WTC11 (cell line): Measurements from ENCODE around the gene FSTL4. TPM values are rescaled to one million over a fixed set of nuclear protein-coding genes. Genes with fewer than 3 reads are reported as not detected.

Experiments
- ATAC-seq: fragments of 200-7000 bp; cut with Tn5 transposase; 2 replicates; pipeline ENCODE4 v1.10.0; 2021; ENCODE audit warnings: mild to moderate bottlenecking, moderate library complexity
- CTCF ChIA-PET: fragments of 300-600 bp; sonication (Branson Sonifier 250); formaldehyde crosslinking; loops from one replicate; lab custom pipeline; 2021; ENCODE audit warnings: antibody characterized with exemption; lab: Charles Lee
- POLR2A ChIA-PET: fragments of 350-600 bp; sonication (Branson Sonifier 250); formaldehyde crosslinking; loops from one replicate; lab custom pipeline; 2021; ENCODE audit warnings: antibody characterized with exemption; lab: Charles Lee
- DNase-seq: peaks from one replicate; pipeline ENCODE4 v3.0.0; 2021; ENCODE audit warnings: low spot score
- H3K27ac Mint-ChIP-seq: 2 replicates; pipeline ENCODE4 v1.8.0; 2021; ENCODE audit warnings: mixed read lengths
- H3K27me3 Mint-ChIP-seq: 2 replicates; pipeline ENCODE4 v1.8.0; 2021; ENCODE audit warnings: low read depth, mild to moderate bottlenecking, moderate library complexity, mixed read lengths
- H3K36me3 Mint-ChIP-seq: 2 replicates; pipeline ENCODE4 v1.8.0; 2021; ENCODE audit warnings: mixed read lengths
- H3K4me1 Mint-ChIP-seq: 2 replicates; pipeline ENCODE4 v1.8.0; 2022; ENCODE audit warnings: mixed read lengths
- H3K4me3 Mint-ChIP-seq: 2 replicates; pipeline ENCODE4 v1.8.0; 2021; ENCODE audit warnings: mild to moderate bottlenecking, moderate library complexity, mixed read lengths
- H3K9me3 Mint-ChIP-seq: 2 replicates; pipeline ENCODE4 v1.8.0; 2021; ENCODE audit warnings: mixed read lengths
- AR ChIP-seq: fragments of 250-450 bp; sonication (Bioruptor Pico); IDR thresholded peaks from 2 replicates; pipeline ENCODE4 v1.9.0; 2021; ENCODE audit warnings: mild to moderate bottlenecking
- ATF2 ChIP-seq: sonication (generic); formaldehyde crosslinking; IDR thresholded peaks from 2 replicates; pipeline ENCODE4 v1.8.1; 2022; ENCODE audit warnings: low read depth, missing genetic modification reagents, borderline replicate concordance
- ATF3 ChIP-seq: sonication (generic); formaldehyde crosslinking; conservative IDR thresholded peaks from 2 replicates; pipeline ENCODE4 v1.8.1; 2022; ENCODE audit warnings: mild to moderate bottlenecking, missing genetic modification reagents
- ESRRA ChIP-seq: sonication (generic); formaldehyde crosslinking; IDR thresholded peaks from 2 replicates; pipeline ENCODE4 v1.8.1; 2022; ENCODE audit warnings: mild to moderate bottlenecking, missing genetic modification reagents, borderline replicate concordance
- FOXK1 ChIP-seq: sonication (generic); formaldehyde crosslinking; IDR thresholded peaks from 2 replicates; pipeline ENCODE4 v1.8.0; 2022; ENCODE audit warnings: mild to moderate bottlenecking, moderate library complexity, missing genetic modification reagents
- NR2C2 ChIP-seq: sonication (generic); formaldehyde crosslinking; IDR thresholded peaks from 2 replicates; pipeline ENCODE4 v1.8.0; 2022; ENCODE audit warnings: mild to moderate bottlenecking, missing genetic modification reagents
- SMAD4 ChIP-seq: sonication (generic); formaldehyde crosslinking; IDR thresholded peaks from 2 replicates; pipeline ENCODE4 v1.8.0; 2022; ENCODE audit warnings: mild to moderate bottlenecking, missing genetic modification reagents
- SP1 ChIP-seq: sonication (generic); formaldehyde crosslinking; conservative IDR thresholded peaks from 2 replicates; pipeline ENCODE4 v1.8.1; 2022; ENCODE audit warnings: missing genetic modification reagents
- STAT6 ChIP-seq: sonication (generic); formaldehyde crosslinking; conservative IDR thresholded peaks from 2 replicates; pipeline ENCODE4 v1.8.1; 2023; ENCODE audit warnings: mild to moderate bottlenecking, low read depth, missing genetic modification reagents, moderate library complexity
- TCF7 ChIP-seq: sonication (generic); formaldehyde crosslinking; IDR thresholded peaks from 2 replicates; pipeline ENCODE4 v1.8.0; 2022; ENCODE audit warnings: mild to moderate bottlenecking, low read depth, missing genetic modification reagents, moderate library complexity
- TEAD1 ChIP-seq: sonication (generic); formaldehyde crosslinking; IDR thresholded peaks from 2 replicates; pipeline ENCODE4 v1.8.0; 2022; ENCODE audit warnings: mild to moderate bottlenecking, missing genetic modification reagents
- ZMAT4 ChIP-seq: fragments of 250-450 bp; sonication (Bioruptor Pico); IDR thresholded peaks from 2 replicates; pipeline ENCODE4 v1.9.0; 2021; ENCODE audit warnings: mild to moderate bottlenecking
- ZNF219 ChIP-seq: sonication (generic); formaldehyde crosslinking; IDR thresholded peaks from 2 replicates; pipeline ENCODE4 v1.8.0; 2023; ENCODE audit warnings: missing genetic modification reagents, mild to moderate bottlenecking, borderline replicate concordance
- ZNF281 ChIP-seq: sonication (generic); formaldehyde crosslinking; IDR thresholded peaks from 2 replicates; pipeline ENCODE4 v1.8.0; 2023; ENCODE audit warnings: mild to moderate bottlenecking, missing genetic modification reagents
- ZNF671 ChIP-seq: fragments of 250-450 bp; sonication (Bioruptor Pico); IDR thresholded peaks from 2 replicates; pipeline ENCODE4 v1.8.0; 2021; ENCODE audit warnings: mild to moderate bottlenecking
- total RNA-seq: library from RNA; stranded (reverse); gene quantifications from 3 replicates; pipeline ENCODE4 v1.2.3, GENCODE V29; 2021

FSTL4 gene
- total RNA-seq, 1 experiment from 2014 or later: 6.1 TPM

GRCh38 chr5:133265257-133265656 lies 347.1 kb downstream of the FSTL4 start:
- Mint-ChIP-seq H3K27me3 (no peaks in the 10 kb centered on the region), H3K4me3 (no peak overlapping the region), H3K27ac (no peak overlapping the region), H3K4me1 (0 out of 2 replicates have a peak, but pooled peaks cover 6% of the 10 kb centered on the region), H3K36me3 (no peaks in the 10 kb centered on the region), H3K9me3 (no peaks in the 10 kb centered on the region)
- DNase-seq (no peak), ATAC-seq (no peak)
- TF ChIP-seq AR (CRISPR knock-in tag) (no peak), ZMAT4 (no peak), STAT6 (CRISPR knock-in tag) (no peak), ATF2 (CRISPR knock-in tag) (no peak), ZNF219 (no peak), TEAD1 (CRISPR knock-in tag) (no peak), NR2C2 (CRISPR knock-in tag) (no peak), ZNF671 (CRISPR knock-in tag) (no peak), SP1 (CRISPR knock-in tag) (no peak), FOXK1 (no peak), ESRRA (CRISPR knock-in tag) (no peak), TCF7 (no peak)
- ChIA-PET CTCF (interaction anchor here (1.4 to 1.8 kb wide), 3 partner anchors 17 to 76 kb away, joined by 3 to 5 read pairs (median 3); no protein-coding TSS in a partner anchor), POLR2A (no interaction called here)

GRCh38 chr5:133262690-133263089 lies 349.7 kb downstream of the FSTL4 start:
- POLR2A ChIA-PET: no interaction called here
- no peak for TF ChIP-seq ZNF281 (CRISPR knock-in tag)
- no peak for TF ChIP-seq ATF3 (CRISPR knock-in tag)
- TF ChIP-seq SMAD4 (CRISPR knock-in tag): no peak
- CTCF ChIA-PET: interaction anchor here (0.7 to 2.4 kb wide), 4 partner anchors 15 to 151 kb away, joined by 3 to 8 read pairs (median 6); no protein-coding TSS in a partner anchor
- DNase-seq (no peak), ATAC-seq (no peak)
- H3K27ac Mint-ChIP-seq: no peak overlapping the region
- no peaks in the 10 kb centered on the region for H3K36me3 Mint-ChIP-seq
- H3K9me3 Mint-ChIP-seq: no peaks in the 10 kb centered on the region
- H3K27me3 Mint-ChIP-seq: no peaks in the 10 kb centered on the region
- peaks cover 16% of the 10 kb centered on the region for H3K4me1 Mint-ChIP-seq
- no peak overlapping the region for H3K4me3 Mint-ChIP-seq
